NCI-H1694 treated with DMSO at 0.1 percent for 48 hours (cell line): ENCODE data around the gene GZF1.

Source experiments
- DNase-seq: peaks from one replicate; lab custom pipeline; 2025; lab: John Stamatoyannopoulos, UW

GZF1 gene

GRCh38 chr20:23361476-23362391 lies at the start of gene GZF1:
Gene GZF1, plus strand, starts transcription at chr20:23362182. Its CDS starts 2,202 bp downstream, at chr20:23364384.
- DNase-seq = peak; percentile 79

GRCh38 chr20:23313271-23313670 lies 48.7 kb upstream of the GZF1 start:
- no peak for DNase-seq

- DNase-seq = no peak
Observed at GRCh38 chr20:23314699-23315098, 47.3 kb upstream of the GZF1 start.

- no peak for DNase-seq
Observed at GRCh38 chr20:23315099-23315498, 46.9 kb upstream of the GZF1 start.

- DNase-seq = no peak
Observed at GRCh38 chr20:23316626-23317025, 45.4 kb upstream of the GZF1 start.

- no peak for DNase-seq
Observed at GRCh38 chr20:23317081-23317480, 44.9 kb upstream of the GZF1 start.

- DNase-seq = no peak
Observed at GRCh38 chr20:23318347-23318746, 43.6 kb upstream of the GZF1 start.

- DNase-seq = no peak
Observed at GRCh38 chr20:23320317-23320716, 41.7 kb upstream of the GZF1 start.

GRCh38 chr20:23325107-23325506 lies 36.9 kb upstream of the GZF1 start:
- DNase-seq = no peak

- DNase-seq = no peak
Observed at GRCh38 chr20:23326774-23327173, 35.2 kb upstream of the GZF1 start.

- no peak for DNase-seq
Observed at GRCh38 chr20:23327617-23328333, 34.2 kb upstream of the GZF1 start.

GRCh38 chr20:23331450-23332350 lies 30.3 kb upstream of the GZF1 start:
- no peak for DNase-seq

GRCh38 chr20:23332467-23332866 lies 29.5 kb upstream of the GZF1 start:
- no peak for DNase-seq

- no peak for DNase-seq
Observed at GRCh38 chr20:23334111-23334510, 27.9 kb upstream of the GZF1 start.

GRCh38 chr20:23335521-23335920 lies 26.5 kb upstream of the GZF1 start:
- DNase-seq = no peak

GRCh38 chr20:23336476-23336875 lies 25.5 kb upstream of the GZF1 start:
- DNase-seq = no peak

GRCh38 chr20:23337312-23337711 lies 24.7 kb upstream of the GZF1 start:
- DNase-seq = no peak

- DNase-seq = no peak
Observed at GRCh38 chr20:23339986-23340385, 22.0 kb upstream of the GZF1 start.

GRCh38 chr20:23340524-23340923 lies 21.5 kb upstream of the GZF1 start:
- DNase-seq = peak; percentile 16

- no peak for DNase-seq
Observed at GRCh38 chr20:23341073-23341472, 20.9 kb upstream of the GZF1 start.

GRCh38 chr20:23343590-23343989 lies 18.4 kb upstream of the GZF1 start:
- DNase-seq = no peak

- no peak for DNase-seq
Observed at GRCh38 chr20:23344336-23344735, 17.6 kb upstream of the GZF1 start.
